ENCODE results near the gene CAMK2B.

Gene CAMK2B

DNA sequence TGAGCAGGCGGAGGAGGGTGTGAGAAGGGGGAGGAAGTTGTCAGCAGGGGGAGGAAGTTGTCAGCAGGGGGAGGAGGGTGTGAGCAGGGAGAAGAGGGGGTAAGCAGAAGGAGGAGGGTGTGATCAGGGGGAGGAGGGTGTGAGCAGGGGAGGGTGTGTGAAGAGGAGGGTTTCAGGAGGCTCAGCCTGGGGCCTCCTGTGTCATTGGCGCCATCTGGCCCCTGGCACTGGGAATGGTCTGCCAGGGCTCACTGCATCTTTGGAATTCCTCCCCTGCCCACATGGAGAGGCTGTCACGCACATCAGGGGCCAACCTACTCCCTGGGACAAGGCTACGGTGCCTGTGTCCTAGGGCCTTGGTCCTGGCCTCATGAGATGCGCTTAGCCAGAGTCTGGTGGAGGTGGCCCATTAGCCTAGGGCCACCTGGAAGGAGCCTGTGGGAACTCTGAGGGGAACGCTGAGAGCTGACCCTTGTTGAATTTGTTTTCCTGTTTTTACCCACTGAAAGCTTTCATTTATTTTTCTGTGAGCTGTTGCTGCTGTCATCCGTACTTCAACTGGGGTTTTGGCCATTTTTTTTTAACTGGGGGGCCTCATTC is 18.0 kb downstream of the CAMK2B start:
- no peak overlapping the region for H3K4me3 ChIP-seq (replicated peaks in 1 of 2; ENCODE audit: low read depth in 2 of 2, low read length in 2 of 2)
- TF ChIP-seq, protein P1, sequence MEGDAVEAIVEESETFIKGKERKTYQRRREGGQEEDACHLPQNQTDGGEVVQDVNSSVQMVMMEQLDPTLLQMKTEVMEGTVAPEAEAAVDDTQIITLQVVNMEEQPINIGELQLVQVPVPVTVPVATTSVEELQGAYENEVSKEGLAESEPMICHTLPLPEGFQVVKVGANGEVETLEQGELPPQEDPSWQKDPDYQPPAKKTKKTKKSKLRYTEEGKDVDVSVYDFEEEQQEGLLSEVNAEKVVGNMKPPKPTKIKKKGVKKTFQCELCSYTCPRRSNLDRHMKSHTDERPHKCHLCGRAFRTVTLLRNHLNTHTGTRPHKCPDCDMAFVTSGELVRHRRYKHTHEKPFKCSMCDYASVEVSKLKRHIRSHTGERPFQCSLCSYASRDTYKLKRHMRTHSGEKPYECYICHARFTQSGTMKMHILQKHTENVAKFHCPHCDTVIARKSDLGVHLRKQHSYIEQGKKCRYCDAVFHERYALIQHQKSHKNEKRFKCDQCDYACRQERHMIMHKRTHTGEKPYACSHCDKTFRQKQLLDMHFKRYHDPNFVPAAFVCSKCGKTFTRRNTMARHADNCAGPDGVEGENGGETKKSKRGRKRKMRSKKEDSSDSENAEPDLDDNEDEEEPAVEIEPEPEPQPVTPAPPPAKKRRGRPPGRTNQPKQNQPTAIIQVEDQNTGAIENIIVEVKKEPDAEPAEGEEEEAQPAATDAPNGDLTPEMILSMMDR (IDR thresholded peaks at IDR 0.05; ENCODE audit: low read depth, low read length), result peak; percentile 42
- DNase-seq (ENCODE audit: low read depth in 2 of 2), result peak; percentile 55 to 82

DNA sequence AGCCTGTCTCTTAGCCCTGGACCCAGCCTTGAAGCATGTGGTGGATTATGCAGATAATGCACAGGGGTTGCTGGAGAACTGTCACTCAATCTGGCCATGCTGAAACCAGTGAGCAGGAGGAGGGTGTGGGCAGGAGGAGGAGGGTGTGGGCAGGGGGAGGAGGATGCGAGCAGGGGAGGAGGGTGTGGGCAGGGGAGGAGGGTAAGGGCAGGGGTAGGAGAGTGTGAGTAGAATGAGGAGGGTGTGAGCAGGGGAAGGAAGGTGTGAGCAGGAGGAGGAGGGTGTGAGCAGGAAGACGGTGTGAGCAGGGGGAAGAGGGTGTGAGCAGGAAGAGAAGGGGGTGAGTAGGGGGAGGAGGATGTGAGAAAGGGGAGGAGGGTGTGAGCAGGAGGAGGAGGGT is 18.8 kb downstream of the CAMK2B start:
- TF ChIP-seq, protein P1 (IDR thresholded peaks at IDR 0.05; ENCODE audit: low read depth, low read length), result no peak
- no peak for DNase-seq (ENCODE audit: low read depth in 2 of 2)

DNA sequence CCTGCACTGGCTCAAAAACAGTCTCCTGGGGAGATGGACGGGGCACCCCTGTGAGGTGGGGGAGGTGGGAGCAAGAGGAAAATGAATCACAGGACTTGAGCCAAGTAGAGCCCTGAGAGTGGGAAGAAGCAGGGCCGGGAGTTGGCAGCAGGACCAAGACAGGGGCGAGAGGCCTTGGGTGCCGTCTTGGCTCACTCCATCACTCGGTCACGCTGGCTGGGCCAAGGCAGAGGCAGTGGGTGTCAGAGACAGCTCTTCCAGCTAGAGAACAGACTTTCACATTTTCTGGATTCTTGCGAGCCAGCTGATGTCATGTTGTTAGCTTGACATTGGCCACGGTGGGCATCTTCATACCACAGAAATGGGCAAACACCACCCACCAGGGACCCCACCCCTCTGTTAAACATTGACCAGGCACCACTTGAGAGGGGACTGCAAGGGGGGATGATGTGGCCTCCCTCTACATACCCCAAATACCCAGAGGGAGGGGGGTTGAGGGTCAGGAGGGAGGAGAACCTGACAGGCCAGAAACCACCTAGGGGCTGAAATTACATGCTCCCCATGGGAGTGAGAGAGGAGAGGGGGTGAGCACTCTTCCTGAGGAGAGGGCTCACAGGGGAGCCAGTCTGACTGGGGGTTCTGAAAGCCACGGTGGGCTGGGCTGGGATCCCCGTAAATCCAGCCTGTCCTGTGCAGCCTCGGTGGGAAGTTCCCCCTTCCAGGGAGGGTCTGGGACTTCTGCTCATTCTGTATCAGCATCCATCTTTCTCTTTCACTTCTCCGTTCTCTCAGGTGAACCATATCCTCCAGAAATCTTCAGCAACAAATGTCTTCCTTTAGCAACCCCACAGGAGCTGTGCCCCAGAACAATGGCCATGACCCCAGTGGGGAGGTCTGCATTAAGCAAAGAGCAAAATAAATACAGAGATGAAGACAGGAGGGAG is 19.6 kb downstream of the CAMK2B start:
- TF ChIP-seq, protein P1 (IDR thresholded peaks at IDR 0.05; ENCODE audit: low read depth, low read length), result no peak
- peak in 1 of 2 donors; percentile 45 for DNase-seq (ENCODE audit: low read depth in 2 of 2)
- no peak overlapping the region for H3K4me3 ChIP-seq (replicated peaks in 1 of 2; ENCODE audit: low read depth in 2 of 2, low read length in 2 of 2)

More for the DNA sequence above, 18.8 kb downstream of the CAMK2B start:
- no peak overlapping the region for H3K4me3 ChIP-seq (replicated peaks in 1 of 2; ENCODE audit: low read depth in 2 of 2, low read length in 2 of 2)

DNA sequence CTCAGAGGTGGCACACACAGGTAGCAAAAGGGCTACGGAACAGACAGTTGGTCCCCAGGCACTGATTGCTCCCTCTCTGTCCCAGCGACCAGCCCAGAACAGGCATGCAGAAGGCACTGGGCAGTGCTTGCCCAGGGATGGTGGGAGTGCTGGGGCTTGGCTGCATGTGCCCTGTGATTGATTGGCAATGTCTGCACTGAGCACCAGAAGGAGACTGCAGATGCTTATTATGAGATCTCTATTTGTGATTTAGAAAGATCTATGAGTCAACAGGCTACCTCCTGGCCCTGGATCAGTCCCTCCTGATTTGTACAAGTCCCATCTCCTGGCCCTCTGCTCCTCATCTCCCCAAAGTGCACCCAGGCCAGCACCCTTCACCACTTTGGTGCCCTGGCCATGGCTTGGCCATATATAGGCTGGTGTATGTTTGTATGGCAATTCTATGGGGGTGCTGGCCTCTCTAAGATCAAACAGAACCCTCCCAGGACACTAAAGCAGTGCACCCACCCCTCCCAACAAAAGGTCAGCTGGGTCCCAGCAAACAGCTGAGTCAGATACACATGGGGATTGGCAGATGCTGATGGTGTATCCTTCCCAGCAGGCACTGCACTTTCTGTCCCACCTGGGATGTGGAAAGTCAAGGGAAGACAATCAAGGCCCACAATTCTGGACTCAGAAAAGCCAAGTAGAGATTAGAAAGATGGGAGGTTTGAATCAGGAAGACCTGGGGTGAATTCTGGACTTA is 30.9 kb downstream of the CAMK2B start:
- no peak overlapping the region for H3K4me3 ChIP-seq (replicated peaks in 1 of 2; ENCODE audit: low read depth in 2 of 2, low read length in 2 of 2)

DNA sequence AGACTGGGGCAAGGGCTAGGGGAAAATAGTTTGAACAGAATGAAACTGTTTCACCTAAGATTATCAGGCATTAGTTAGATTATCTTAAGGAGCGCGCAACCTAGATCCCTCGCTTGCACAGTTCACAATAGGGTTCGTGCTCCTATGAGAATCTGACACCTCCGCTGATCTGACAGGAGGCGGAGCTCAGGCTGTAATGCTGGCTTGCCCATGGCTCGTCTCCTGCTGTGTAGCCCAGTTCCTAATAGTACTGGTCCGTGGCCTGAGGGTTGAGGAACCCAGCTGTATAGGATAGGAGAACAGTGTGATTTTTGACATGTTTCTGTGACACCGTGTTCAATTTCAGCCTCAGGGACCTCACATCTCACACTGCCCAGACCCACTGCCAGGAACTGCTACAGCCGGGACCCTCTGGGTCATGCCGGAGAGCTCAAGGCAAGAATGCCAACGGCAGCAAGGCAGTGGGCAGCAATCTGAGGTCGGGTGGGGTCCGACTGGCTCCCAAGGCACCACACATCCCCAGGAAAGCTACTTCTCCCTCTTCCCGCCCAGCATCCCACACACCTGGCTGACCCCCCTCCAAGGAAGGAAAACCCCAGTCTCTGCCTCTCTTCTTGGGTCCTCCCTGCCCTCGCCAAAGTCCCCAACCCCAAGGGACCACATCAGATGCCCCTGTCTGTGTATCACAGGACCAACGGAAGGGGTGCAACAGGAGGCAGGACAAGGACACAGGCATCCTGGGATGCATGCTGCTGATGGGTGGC is 31.7 kb downstream of the CAMK2B start:
- no peak overlapping the region for H3K4me3 ChIP-seq (replicated peaks in 1 of 2; ENCODE audit: low read depth in 2 of 2, low read length in 2 of 2)
- no peak for DNase-seq (ENCODE audit: low read depth in 2 of 2)
- TF ChIP-seq, protein P1 (IDR thresholded peaks at IDR 0.05; ENCODE audit: low read depth, low read length), result no peak

More for the DNA sequence above, 30.9 kb downstream of the CAMK2B start:
- no peak for DNase-seq (ENCODE audit: low read depth in 2 of 2)
- TF ChIP-seq, protein P1 (IDR thresholded peaks at IDR 0.05; ENCODE audit: low read depth, low read length), result no peak
